Measurements from ENCODE around the gene CCNK.

Gene CCNK

GRCh38 chr14:99508896-99509629, 27.9 kb downstream of the CCNK start:
- no peak for DNase-seq

- DNase-seq, result no peak
Observed at GRCh38 chr14:99509871-99510555, 28.8 kb downstream of the CCNK start.

GRCh38 chr14:99510556-99511139, 29.4 kb downstream of the CCNK start:
- no peak for DNase-seq

GRCh38 chr14:99511421-99512109, 30.4 kb downstream of the CCNK start:
- DNase-seq, result no peak

GRCh38 chr14:99512110-99512449, 30.9 kb downstream of the CCNK start:
- DNase-seq, result no peak

- no peak for DNase-seq
Observed at GRCh38 chr14:99512571-99513182, 31.5 kb downstream of the CCNK start.

GRCh38 chr14:99513183-99513694, 32.0 kb downstream of the CCNK start:
- no peak for DNase-seq

- no peak for DNase-seq
Observed at GRCh38 chr14:99513946-99514551, 32.8 kb downstream of the CCNK start.

GRCh38 chr14:99514552-99515300, 33.5 kb downstream of the CCNK start:
- no peak for DNase-seq

GRCh38 chr14:99515301-99516155, 34.3 kb downstream of the CCNK start:
- no peak for DNase-seq

- no peak for DNase-seq
Observed at GRCh38 chr14:99516156-99516870, 35.1 kb downstream of the CCNK start.

GRCh38 chr14:99516871-99517642, 35.8 kb downstream of the CCNK start:
- no peak for DNase-seq

- DNase-seq, result no peak
Observed at GRCh38 chr14:99517643-99518381, 36.6 kb downstream of the CCNK start.

- peak; percentile 85 for DNase-seq
Observed at GRCh38 chr14:99518441-99519346, 37.5 kb downstream of the CCNK start.

GRCh38 chr14:99519347-99519881, 38.2 kb downstream of the CCNK start:
- DNase-seq, result no peak

GRCh38 chr14:99519931-99520421, 38.8 kb downstream of the CCNK start:
- DNase-seq, result no peak

- no peak for DNase-seq
Observed at GRCh38 chr14:99520571-99521081, 39.4 kb downstream of the CCNK start.

All from activated CD4-positive, alpha-beta T cell treated with anti-CD3 and anti-CD28 coated beads, Interleukin-2, amount 50 U/mL, for 1 hour (primary cell).